HEK293 (cell line): ENCODE results near the gene KIF2C.

Experiments
- ELK4 ChIP-seq: IDR thresholded peaks from 2 replicates; pipeline ENCODE4 v1.6.1; 2011; ENCODE audit warnings: mild to moderate bottlenecking, low read depth, low read length, borderline replicate concordance
- ZIC2 ChIP-seq: fragments of 450-650 bp; formaldehyde crosslinking; IDR thresholded peaks from 2 replicates; pipeline ENCODE4 v1.5.1; 2016; ENCODE audit warnings: missing biosample characterization, missing genetic modification characterization
- TF ChIP-seq, protein P1 (sequence below): fragments of 450-650 bp; formaldehyde crosslinking; IDR thresholded peaks from 2 replicates; pipeline ENCODE4 v1.5.1; 2016; ENCODE audit warnings: missing biosample characterization, missing genetic modification characterization
- TF ChIP-seq, protein P2 (sequence below): fragments of 450-650 bp; formaldehyde crosslinking; IDR thresholded peaks from 2 replicates; pipeline ENCODE4 v1.5.1; 2016; ENCODE audit warnings: missing biosample characterization, missing genetic modification characterization

DNA sequence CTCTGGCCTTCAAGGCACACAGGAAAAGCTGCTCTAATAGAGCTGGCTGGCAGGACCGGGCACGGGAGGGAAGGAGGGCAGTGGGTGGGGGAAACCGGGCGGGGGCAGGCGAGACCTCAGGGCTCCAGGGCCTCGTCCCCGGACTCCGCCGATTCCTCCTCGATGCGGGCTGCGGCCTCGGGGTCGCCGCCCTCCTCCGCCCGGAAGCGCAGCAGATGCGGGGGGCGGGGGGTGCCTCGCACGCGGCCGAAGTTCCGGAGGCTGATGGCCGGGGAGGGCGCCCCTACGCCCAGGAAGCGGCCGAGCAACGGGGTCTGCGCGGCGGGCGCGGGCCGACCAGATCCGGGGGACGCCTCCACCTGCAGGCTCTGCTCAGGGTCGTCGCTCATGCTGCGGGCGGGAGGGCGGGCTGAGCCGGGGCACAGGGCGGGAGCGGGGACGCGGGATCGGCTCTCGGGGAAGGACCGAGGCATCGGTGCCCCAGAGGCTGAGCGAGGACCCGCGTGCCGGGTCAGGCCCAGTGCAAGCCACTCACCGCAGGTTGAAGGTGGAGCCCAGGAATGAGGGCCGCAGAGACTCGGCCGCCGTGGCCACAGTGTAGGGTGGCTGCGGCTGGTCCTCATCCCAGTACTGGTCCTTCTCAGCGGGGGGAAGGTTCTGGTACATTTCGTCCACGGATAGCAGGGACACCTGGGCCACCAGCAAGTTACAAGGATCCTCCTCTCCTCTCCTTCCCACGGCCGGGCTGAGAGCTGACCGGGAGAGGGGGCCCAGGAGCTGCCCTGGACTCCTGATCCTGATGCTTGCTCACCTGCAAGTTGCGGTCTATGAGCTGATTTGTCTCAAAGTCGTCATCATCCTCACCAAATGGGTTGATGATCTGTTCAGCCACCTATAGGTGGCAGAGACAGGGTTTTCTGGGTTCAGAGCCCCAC is 44.7 kb downstream of the KIF2C start:
- TF ChIP-seq, protein P1, sequence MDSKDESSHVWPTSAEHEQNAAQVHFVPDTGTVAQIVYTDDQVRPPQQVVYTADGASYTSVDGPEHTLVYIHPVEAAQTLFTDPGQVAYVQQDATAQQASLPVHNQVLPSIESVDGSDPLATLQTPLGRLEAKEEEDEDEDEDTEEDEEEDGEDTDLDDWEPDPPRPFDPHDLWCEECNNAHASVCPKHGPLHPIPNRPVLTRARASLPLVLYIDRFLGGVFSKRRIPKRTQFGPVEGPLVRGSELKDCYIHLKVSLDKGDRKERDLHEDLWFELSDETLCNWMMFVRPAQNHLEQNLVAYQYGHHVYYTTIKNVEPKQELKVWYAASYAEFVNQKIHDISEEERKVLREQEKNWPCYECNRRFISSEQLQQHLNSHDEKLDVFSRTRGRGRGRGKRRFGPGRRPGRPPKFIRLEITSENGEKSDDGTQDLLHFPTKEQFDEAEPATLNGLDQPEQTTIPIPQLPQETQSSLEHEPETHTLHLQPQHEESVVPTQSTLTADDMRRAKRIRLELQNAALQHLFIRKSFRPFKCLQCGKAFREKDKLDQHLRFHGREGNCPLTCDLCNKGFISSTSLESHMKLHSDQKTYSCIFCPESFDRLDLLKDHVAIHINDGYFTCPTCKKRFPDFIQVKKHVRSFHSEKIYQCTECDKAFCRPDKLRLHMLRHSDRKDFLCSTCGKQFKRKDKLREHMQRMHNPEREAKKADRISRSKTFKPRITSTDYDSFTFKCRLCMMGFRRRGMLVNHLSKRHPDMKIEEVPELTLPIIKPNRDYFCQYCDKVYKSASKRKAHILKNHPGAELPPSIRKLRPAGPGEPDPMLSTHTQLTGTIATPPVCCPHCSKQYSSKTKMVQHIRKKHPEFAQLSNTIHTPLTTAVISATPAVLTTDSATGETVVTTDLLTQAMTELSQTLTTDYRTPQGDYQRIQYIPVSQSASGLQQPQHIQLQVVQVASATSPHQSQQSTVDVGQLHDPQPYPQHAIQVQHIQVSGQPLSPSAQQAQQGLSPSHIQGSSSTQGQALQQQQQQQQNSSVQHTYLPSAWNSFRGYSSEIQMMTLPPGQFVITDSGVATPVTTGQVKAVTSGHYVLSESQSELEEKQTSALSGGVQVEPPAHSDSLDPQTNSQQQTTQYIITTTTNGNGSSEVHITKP (tag by site-specific recombination): no peak
- TF ChIP-seq ZIC2 (no peak), ELK4 (no peak)
- TF ChIP-seq, protein P2, sequence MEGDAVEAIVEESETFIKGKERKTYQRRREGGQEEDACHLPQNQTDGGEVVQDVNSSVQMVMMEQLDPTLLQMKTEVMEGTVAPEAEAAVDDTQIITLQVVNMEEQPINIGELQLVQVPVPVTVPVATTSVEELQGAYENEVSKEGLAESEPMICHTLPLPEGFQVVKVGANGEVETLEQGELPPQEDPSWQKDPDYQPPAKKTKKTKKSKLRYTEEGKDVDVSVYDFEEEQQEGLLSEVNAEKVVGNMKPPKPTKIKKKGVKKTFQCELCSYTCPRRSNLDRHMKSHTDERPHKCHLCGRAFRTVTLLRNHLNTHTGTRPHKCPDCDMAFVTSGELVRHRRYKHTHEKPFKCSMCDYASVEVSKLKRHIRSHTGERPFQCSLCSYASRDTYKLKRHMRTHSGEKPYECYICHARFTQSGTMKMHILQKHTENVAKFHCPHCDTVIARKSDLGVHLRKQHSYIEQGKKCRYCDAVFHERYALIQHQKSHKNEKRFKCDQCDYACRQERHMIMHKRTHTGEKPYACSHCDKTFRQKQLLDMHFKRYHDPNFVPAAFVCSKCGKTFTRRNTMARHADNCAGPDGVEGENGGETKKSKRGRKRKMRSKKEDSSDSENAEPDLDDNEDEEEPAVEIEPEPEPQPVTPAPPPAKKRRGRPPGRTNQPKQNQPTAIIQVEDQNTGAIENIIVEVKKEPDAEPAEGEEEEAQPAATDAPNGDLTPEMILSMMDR (tag by site-specific recombination): no peak
